Mucosa of rectum (tissue), 2 donors: ENCODE results near the gene DEFB131B.
"Not testable (repeated sequence)": the region's sequence is repeated elsewhere in the genome, so short reads cannot be mapped to it uniquely, and the experiment has no call there.

ENCODE experiments used
- H3K27ac ChIP-seq, 2 donors: one replicate each; pipeline ENCODE4 v1.7.0; 2013; ENCODE audit warnings: inconsistent platforms in 2 of 2, low read depth in 2 of 2, low read length in 2 of 2
- H3K27me3 ChIP-seq, 2 donors: one replicate each; pipeline ENCODE4 v1.7.0; 2013; ENCODE audit warnings: low read length in 2 of 2; ENCODE audit not compliant: control insufficient read depth in 2 of 2, insufficient read depth in 2 of 2
- H3K36me3 ChIP-seq, 2 donors: one replicate each; pipeline ENCODE4 v1.7.0; 2013; ENCODE audit warnings: low read length in 2 of 2; ENCODE audit not compliant: control insufficient read depth in 2 of 2, insufficient read depth in 2 of 2
- H3K4me1 ChIP-seq, 2 donors: one replicate each; pipeline ENCODE4 v1.7.0; 2013; ENCODE audit warnings: low read length in 2 of 2, mild to moderate bottlenecking in 1 of 2; ENCODE audit not compliant: control insufficient read depth in 2 of 2, insufficient read depth in 2 of 2
- H3K4me3 ChIP-seq, 2 donors: one replicate each; pipeline ENCODE4 v1.7.0; 2013; ENCODE audit warnings: low read length in 2 of 2
- H3K9ac ChIP-seq, 2 donors: one replicate each; pipeline ENCODE4 v1.7.0; 2013; ENCODE audit warnings: low read length in 2 of 2, low read depth in 1 of 2, mild to moderate bottlenecking in 1 of 2
- H3K9me3 ChIP-seq, 2 donors: one replicate each; pipeline ENCODE4 v1.7.0; 2013; ENCODE audit warnings: low read length in 2 of 2; ENCODE audit not compliant: control insufficient read depth in 2 of 2
- donor health status: healthy.
- donor health status: Normal muscosa, but diverticular disease.

The DEFB131B gene

DNA sequence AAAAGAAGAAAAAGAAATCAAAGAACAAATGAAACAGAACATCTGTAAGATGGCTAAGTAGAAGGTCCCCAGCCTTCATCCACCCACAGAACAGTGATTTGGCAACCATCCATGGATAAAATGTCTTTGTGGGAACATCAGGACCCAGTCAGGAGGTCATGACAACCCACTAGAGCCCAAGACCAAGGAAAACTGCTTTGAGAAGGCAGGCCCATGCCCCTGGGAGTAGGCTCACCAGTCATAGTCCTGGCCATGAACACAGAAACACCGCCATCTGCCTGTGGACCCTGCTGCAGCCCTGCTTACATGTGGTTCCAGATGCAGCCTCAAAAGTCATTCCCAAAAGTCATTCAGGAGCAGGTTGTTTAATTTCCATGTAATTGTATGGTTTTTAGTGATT, 11.0 kb upstream of the DEFB131B start:
- not testable (repeated sequence) for H3K27me3 ChIP-seq, H3K27ac ChIP-seq, H3K4me1 ChIP-seq, H3K9ac ChIP-seq, H3K9me3 ChIP-seq, H3K4me3 ChIP-seq, H3K36me3 ChIP-seq

- H3K27me3 ChIP-seq, H3K4me1 ChIP-seq, H3K9ac ChIP-seq, H3K9me3 ChIP-seq, H3K27ac ChIP-seq, H3K4me3 ChIP-seq, H3K36me3 ChIP-seq: not testable (repeated sequence)
Observed at GRCh38 chr11:71869931-71870330, 8.3 kb upstream of the DEFB131B start.

- not testable (repeated sequence) for H3K36me3 ChIP-seq, H3K4me1 ChIP-seq, H3K9me3 ChIP-seq, H3K4me3 ChIP-seq, H3K9ac ChIP-seq, H3K27me3 ChIP-seq, H3K27ac ChIP-seq
Observed at GRCh38 chr11:71870661-71871060, 7.6 kb upstream of the DEFB131B start.

GRCh38 chr11:71876262-71876661, 2.0 kb upstream of the DEFB131B start:
- H3K36me3 ChIP-seq, H3K9ac ChIP-seq, H3K27ac ChIP-seq, H3K4me1 ChIP-seq, H3K27me3 ChIP-seq, H3K9me3 ChIP-seq, H3K4me3 ChIP-seq: not testable (repeated sequence)

- H3K4me1 ChIP-seq, H3K36me3 ChIP-seq, H3K4me3 ChIP-seq, H3K9me3 ChIP-seq, H3K27me3 ChIP-seq, H3K9ac ChIP-seq, H3K27ac ChIP-seq: not testable (repeated sequence)
Observed at GRCh38 chr11:71885806-71886205, 7.6 kb downstream of the DEFB131B start.

- H3K4me3 ChIP-seq, H3K9me3 ChIP-seq, H3K4me1 ChIP-seq: not testable (repeated sequence)
Observed at GRCh38 chr11:71888335-71889010, 10.2 kb downstream of the DEFB131B start.

DNA sequence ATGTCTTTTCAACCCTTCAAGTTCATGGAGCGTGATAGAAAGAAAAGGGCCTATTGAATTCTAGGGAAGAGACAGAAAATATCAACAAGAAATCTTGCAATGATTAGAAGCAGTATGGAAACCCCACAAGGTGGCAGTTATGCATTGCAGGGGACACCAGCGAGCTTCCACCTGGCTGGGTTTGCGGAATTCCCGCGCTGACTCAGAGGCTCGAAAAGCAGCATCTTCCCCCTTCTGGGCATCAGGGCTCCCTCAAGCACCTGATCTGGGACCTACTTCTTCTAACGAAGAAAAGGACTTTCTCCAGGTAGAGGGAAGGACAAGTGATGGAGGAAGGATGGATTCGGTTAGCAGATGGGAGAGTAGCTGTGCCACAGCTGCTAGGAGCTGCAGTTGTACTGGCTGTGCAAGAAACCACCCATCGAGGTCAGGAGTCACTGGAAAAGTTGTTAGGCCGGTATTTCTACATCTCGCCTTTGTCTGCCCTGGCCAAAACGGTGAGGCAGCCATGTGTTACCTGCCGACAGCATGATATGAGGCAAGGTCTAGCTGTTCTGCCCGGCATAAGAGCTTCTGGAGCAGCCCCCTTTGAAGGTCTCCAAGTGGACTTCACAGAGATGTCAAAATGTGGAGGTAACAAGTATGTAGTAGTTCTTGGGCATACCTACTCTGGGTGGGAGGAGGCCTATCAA, 11.1 kb downstream of the DEFB131B start:
- not testable (repeated sequence) for H3K27me3 ChIP-seq, H3K4me3 ChIP-seq, H3K27ac ChIP-seq, H3K4me1 ChIP-seq, H3K9ac ChIP-seq, H3K9me3 ChIP-seq, H3K36me3 ChIP-seq

More at GRCh38 chr11:71888335-71889010, 10.2 kb downstream of the DEFB131B start:
- not testable (repeated sequence) for H3K27ac ChIP-seq, H3K9ac ChIP-seq, H3K27me3 ChIP-seq, H3K36me3 ChIP-seq

DNA sequence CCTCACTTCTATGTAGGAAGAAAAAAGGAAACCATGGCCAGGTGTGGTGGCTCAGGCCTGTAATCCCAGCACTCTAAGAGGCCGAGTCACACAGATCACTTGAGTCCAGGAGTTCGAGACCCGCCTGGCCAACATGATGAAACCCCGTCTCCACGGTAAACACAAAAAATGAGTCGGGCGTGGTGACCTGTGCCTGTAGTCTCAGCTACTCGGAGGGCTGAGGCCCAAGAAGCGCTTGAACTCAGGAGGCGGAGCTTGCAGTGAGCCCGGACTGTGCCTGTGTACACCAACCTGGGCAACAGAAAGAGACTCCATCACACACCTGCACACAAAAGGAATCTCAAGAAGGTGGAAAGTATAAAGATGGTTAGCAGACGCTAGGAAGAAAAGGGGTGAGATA, 17.7 kb downstream of the DEFB131B start:
- Histone ChIP-seq H3K27ac (no peak overlapping the region), H3K4me3 (no peak overlapping the region), H3K9me3 (no peaks in the 10 kb centered on the region)

DNA sequence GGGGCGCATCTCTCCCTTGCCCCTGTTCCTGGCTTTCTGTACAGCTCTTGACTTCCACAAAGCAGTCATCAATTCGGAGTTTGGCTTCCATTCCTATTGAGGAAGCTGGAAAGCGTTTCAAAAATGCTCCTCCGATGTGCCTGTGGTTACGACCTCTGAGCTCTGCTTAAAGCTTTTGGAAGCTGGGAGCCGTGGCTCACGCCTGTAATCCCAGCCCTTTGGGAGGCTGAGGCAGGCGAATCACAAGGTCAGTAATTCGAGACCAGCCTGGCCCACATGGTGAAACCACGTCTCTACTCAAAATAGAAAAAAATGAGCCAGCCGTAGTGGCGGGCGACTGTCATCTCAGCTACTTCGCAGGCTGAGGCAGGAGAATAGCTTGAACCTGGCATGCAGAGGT, 22.9 kb downstream of the DEFB131B start:
- not testable (repeated sequence) for H3K36me3 ChIP-seq, H3K4me1 ChIP-seq, H3K27me3 ChIP-seq, H3K27ac ChIP-seq, H3K9ac ChIP-seq, H3K9me3 ChIP-seq, H3K4me3 ChIP-seq

More for the DNA sequence above, 17.7 kb downstream of the DEFB131B start:
- no peaks in the 10 kb centered on the region for H3K27me3 ChIP-seq
- H3K9ac ChIP-seq, result no peak overlapping the region
- no peaks in the 10 kb centered on the region for H3K36me3 ChIP-seq
- no peaks in the 10 kb centered on the region for H3K4me1 ChIP-seq

- Histone ChIP-seq H3K9me3 (no peaks in the 10 kb centered on the region), H3K36me3 (peaks cover 2 to 9% of the 10 kb centered on the region in 2 donors), H3K27me3 (no peaks in the 10 kb centered on the region), H3K4me3 (no peak overlapping the region), H3K9ac (no peak overlapping the region), H3K4me1 (no peaks in the 10 kb centered on the region), H3K27ac (no peak overlapping the region)
Observed at GRCh38 chr11:71908218-71908617, 30.0 kb downstream of the DEFB131B start.
